DOHH2 (cell line): ENCODE measurements around the gene BORA.

Source experiments
- CTCF ChIP-seq: fragments of 200-600 bp; sonication (generic); IDR thresholded peaks from one replicate; pipeline ENCODE4 v1.5.1; 2014; ENCODE audit warnings: antibody characterized with exemption, mild to moderate bottlenecking, low read depth, low read length; ENCODE audit not compliant: poor library complexity, severe bottlenecking
- EZH2phosphoT487 ChIP-seq: fragments of 200-600 bp; sonication (generic); IDR thresholded peaks from 2 replicates; pipeline ENCODE4 v1.6.1; 2017; ENCODE audit warnings: borderline replicate concordance, mild to moderate bottlenecking, antibody characterized with exemption, low read length, moderate library complexity, mixed read lengths

DNA sequence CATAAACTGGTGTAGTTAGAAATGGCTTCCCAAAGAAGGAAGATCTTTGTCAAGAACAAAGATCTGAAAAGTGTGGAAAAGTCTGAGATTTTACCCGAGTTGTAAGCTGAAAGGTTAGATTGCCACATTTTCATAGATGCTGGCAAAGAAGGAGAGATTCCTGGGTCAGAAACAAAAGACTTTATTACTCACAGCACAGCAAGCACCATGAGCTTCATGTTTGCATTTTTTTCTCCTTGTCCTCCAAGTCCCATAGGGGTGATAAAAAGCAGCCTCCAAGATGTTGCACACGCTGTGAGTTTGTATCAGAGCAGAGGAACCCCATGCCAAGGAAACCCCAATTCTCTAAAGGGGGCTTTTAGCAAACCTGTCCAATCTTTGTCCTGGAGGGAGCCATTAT lies 29.6 kb upstream of the BORA start:
- TF ChIP-seq EZH2phosphoT487 (no peak), CTCF (no peak)
